Measurements from ENCODE around the gene SSC5D. TPM values are rescaled to one million over a fixed set of nuclear protein-coding genes. Genes with fewer than 3 reads are reported as not detected.
A peak's percentile ranks its signal among the peaks of the same experiment; 100 is the strongest.

Gene SSC5D
- polyA plus RNA-seq, 3 donors: 0.08 TPM; not detected in 2

DNA sequence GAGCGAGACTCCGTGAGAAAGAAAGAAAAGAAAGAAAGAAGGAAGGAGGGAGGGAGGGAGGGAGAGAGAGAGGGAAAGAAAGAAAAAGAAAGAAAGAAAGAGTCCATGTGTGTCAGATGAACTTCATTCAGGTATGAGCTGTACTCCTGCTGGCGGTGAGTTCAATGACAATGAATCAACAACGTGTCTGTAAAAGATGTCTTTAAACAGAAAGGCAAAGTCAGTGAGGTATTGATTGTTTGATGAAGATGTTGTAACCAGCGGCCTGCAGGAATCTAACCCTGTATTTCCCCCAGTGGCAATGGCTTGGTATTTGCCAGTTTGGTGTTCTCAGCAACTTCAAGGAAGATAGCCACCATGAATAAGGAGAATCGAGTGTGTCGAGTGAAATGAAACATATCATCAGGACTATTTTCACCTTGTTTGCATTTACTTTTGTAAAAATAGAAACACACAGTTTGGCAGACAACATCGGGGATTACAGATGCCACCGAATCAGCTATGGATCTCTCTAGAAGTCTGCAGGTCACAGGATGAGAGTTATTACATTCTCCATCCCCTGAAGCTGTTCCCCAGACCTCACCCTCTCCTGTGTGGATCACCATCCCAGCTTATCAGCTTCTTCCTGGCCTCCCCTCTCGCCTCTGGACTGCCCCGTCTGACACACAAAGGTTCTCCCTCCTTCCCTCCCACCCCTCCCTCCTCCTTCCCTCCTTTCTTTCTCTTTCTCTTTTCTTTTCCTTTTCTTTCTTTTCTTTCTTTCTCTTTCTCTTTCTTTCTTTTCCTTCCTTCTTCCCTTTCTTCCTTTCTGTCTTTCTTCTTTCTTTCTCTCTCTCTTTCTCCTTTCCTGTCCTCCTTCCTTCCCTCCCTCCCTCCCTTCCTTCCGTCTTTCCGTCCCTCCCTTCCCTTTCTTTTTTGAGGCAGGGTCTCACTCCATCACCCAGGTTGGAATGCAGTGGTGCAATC, 65.3 kb downstream of the SSC5D start:
- Mint-ChIP-seq H3K36me3 (no peaks in the 10 kb centered on the region), H3K4me3 (peak overlapping the region in 1 of 2 donors; percentile 7), H3K9me3 (no peaks in the 10 kb centered on the region), H3K4me1 (peaks cover 2% of the 10 kb centered on the region), H3K27ac (no peak overlapping the region), H3K27me3 (ENCODE audit: low read depth in 3 of 3) (peaks cover 2 to 9% (median 7%) of the 10 kb centered on the region in 3 donors)
- no peaks in the 10 kb centered on the region for H3K27me3 ChIP-seq (ENCODE audit: control insufficient read depth in 2 of 2, insufficient read depth in 2 of 2, low read length in 2 of 2)
- H3K4me3 ChIP-seq (replicated peaks in 1 of 3; ENCODE audit: low read depth in 2 of 3, low read length in 3 of 3): no peak overlapping the region
- H3K4me2 ChIP-seq (replicated peaks; ENCODE audit: extremely low read depth, low read length, poor library complexity, severe bottlenecking): no peak overlapping the region
- no peaks in the 10 kb centered on the region for H4K20me1 ChIP-seq (ENCODE audit: insufficient read depth, low read length)
- TF ChIP-seq, protein P1, sequence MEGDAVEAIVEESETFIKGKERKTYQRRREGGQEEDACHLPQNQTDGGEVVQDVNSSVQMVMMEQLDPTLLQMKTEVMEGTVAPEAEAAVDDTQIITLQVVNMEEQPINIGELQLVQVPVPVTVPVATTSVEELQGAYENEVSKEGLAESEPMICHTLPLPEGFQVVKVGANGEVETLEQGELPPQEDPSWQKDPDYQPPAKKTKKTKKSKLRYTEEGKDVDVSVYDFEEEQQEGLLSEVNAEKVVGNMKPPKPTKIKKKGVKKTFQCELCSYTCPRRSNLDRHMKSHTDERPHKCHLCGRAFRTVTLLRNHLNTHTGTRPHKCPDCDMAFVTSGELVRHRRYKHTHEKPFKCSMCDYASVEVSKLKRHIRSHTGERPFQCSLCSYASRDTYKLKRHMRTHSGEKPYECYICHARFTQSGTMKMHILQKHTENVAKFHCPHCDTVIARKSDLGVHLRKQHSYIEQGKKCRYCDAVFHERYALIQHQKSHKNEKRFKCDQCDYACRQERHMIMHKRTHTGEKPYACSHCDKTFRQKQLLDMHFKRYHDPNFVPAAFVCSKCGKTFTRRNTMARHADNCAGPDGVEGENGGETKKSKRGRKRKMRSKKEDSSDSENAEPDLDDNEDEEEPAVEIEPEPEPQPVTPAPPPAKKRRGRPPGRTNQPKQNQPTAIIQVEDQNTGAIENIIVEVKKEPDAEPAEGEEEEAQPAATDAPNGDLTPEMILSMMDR (IDR thresholded peaks at IDR 0.05): no peak
- H3K79me2 ChIP-seq (ENCODE audit: insufficient read depth, low read length): no peaks in the 10 kb centered on the region
- H3K4me1 ChIP-seq (ENCODE audit: control insufficient read depth in 1 of 2, insufficient read depth in 2 of 2, low read length in 2 of 2): no peaks in the 10 kb centered on the region
- no peaks in the 10 kb centered on the region for H3K36me3 ChIP-seq (replicated peaks in 1 of 2; ENCODE audit: control insufficient read depth in 1 of 2, insufficient read depth in 2 of 2, low read length in 2 of 2)
- no peak overlapping the region for H3K9ac ChIP-seq (ENCODE audit: insufficient read depth, low read length, poor library complexity, severe bottlenecking)
- H2AFZ ChIP-seq (ENCODE audit: insufficient read depth, low read depth, low read length, poor library complexity, severe bottlenecking): no peak overlapping the region
- 81% methylated on average over 9 of the region's 13 CpGs for WGBS (ENCODE audit: insufficient coverage)
- intact Hi-C loops (cut with micrococcal nuclease): no loop called here
- DNase-seq: no peak
- no peaks in the 10 kb centered on the region for H3K9me3 ChIP-seq (replicated peaks in 1 of 2; ENCODE audit: control insufficient read depth in 1 of 2, insufficient read depth in 1 of 2, low read length in 2 of 2)
- no peak overlapping the region for H3K27ac ChIP-seq (ENCODE audit: low read depth in 1 of 2, low read length in 2 of 2)

DNA sequence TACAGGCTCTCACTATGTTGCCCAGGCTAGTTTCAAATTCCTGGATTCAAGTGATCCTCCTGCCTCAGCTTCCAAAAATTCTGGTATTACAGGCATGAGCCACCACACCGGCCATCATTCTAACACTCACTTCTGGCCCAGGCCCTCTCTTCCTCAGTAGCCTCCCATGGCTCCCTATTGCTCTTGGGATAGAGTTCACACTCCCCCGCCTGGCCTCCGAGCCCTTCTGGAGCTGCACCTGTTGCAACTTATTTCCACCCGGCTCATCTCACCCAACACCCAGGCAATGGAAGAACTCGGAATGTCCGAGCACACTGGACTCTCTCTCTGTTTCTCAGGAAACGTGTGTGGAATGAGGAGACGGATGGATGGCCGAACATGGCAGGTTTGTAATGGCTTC, 66.1 kb downstream of the SSC5D start:
- DNase-seq: no peak
- intact Hi-C loops (cut with micrococcal nuclease): no loop called here
- no peaks in the 10 kb centered on the region for H3K27me3 ChIP-seq (ENCODE audit: control insufficient read depth in 2 of 2, insufficient read depth in 2 of 2, low read length in 2 of 2)
- Mint-ChIP-seq H3K27me3 (ENCODE audit: low read depth in 3 of 3) (peaks cover 3 to 9% (median 7%) of the 10 kb centered on the region in 3 donors), H3K4me3 (no peak overlapping the region), H3K36me3 (no peaks in the 10 kb centered on the region), H3K27ac (peak overlapping the region in 1 of 7 donors; percentile 2), H3K4me1 (peaks cover 2% of the 10 kb centered on the region), H3K9me3 (no peaks in the 10 kb centered on the region)
- H3K4me3 ChIP-seq (replicated peaks in 1 of 3; ENCODE audit: low read depth in 2 of 3, low read length in 3 of 3): no peak overlapping the region
- H3K9me3 ChIP-seq (replicated peaks in 1 of 2; ENCODE audit: control insufficient read depth in 1 of 2, insufficient read depth in 1 of 2, low read length in 2 of 2): no peaks in the 10 kb centered on the region
- H3K27ac ChIP-seq (ENCODE audit: low read depth in 1 of 2, low read length in 2 of 2): no peak overlapping the region
- H3K4me2 ChIP-seq (replicated peaks; ENCODE audit: extremely low read depth, low read length, poor library complexity, severe bottlenecking): no peak overlapping the region
- TF ChIP-seq, protein P1 (IDR thresholded peaks at IDR 0.05): no peak
- no peaks in the 10 kb centered on the region for H3K79me2 ChIP-seq (ENCODE audit: insufficient read depth, low read length)
- H2AFZ ChIP-seq (ENCODE audit: insufficient read depth, low read depth, low read length, poor library complexity, severe bottlenecking): no peak overlapping the region
- no peaks in the 10 kb centered on the region for H3K4me1 ChIP-seq (ENCODE audit: control insufficient read depth in 1 of 2, insufficient read depth in 2 of 2, low read length in 2 of 2)
- H3K9ac ChIP-seq (ENCODE audit: insufficient read depth, low read length, poor library complexity, severe bottlenecking): no peak overlapping the region
- no peaks in the 10 kb centered on the region for H3K36me3 ChIP-seq (replicated peaks in 1 of 2; ENCODE audit: control insufficient read depth in 1 of 2, insufficient read depth in 2 of 2, low read length in 2 of 2)
- WGBS (ENCODE audit: insufficient coverage): 100% methylated on average over 3 of the region's 9 CpGs
- no peaks in the 10 kb centered on the region for H4K20me1 ChIP-seq (ENCODE audit: insufficient read depth, low read length)
